ENCODE measurements around the gene NHERF1. TPM values are rescaled to one million over a fixed set of nuclear protein-coding genes. Genes with fewer than 3 reads are reported as not detected.
A peak's percentile ranks its signal among the peaks of the same experiment; 100 is the strongest.

NHERF1 gene
- total RNA-seq, 1 donor from 2014 or later = 36.3 TPM

- H3K27me3 ChIP-seq (ENCODE audit: insufficient read depth, low read length) = no peaks in the 10 kb centered on the region
- H3K4me2 ChIP-seq (ENCODE audit: low read length) = no peak overlapping the region
- no peak overlapping the region for H2AFZ ChIP-seq (ENCODE audit: low read depth, low read length)
- no peak overlapping the region for H3K4me3 ChIP-seq (ENCODE audit: insufficient read depth, low read depth, low read length)
- no peak overlapping the region for H3K9ac ChIP-seq (ENCODE audit: low read length)
- H3K4me1 ChIP-seq (ENCODE audit: insufficient read depth, low read length) = peaks cover 21% of the 10 kb centered on the region
- peaks cover 23% of the 10 kb centered on the region for H3K36me3 ChIP-seq (ENCODE audit: insufficient read depth, low read length)
- H3K4me3 Mint-ChIP-seq (ENCODE audit: unreplicated experiment) = peak overlapping the region; percentile 14
- H3K9me3 ChIP-seq (ENCODE audit: insufficient read depth, low read depth, low read length) = no peaks in the 10 kb centered on the region
- H3K79me2 ChIP-seq (ENCODE audit: insufficient read depth, low read length) = peaks cover 18% of the 10 kb centered on the region
- DNase-seq (ENCODE audit: low read depth) (no peak), FAIRE-seq (no peak)
- H3K27me3 Mint-ChIP-seq (ENCODE audit: low read depth, unreplicated experiment) = no peaks in the 10 kb centered on the region
- no peak overlapping the region for H3K27ac Mint-ChIP-seq (ENCODE audit: unreplicated experiment)
- TF ChIP-seq EZH2 (IDR thresholded peaks at IDR 0.05; ENCODE audit: insufficient read depth, low read length) (no peak), CTCF (IDR thresholded peaks at IDR 0.05; ENCODE audit: insufficient read depth, low read depth, low read length) (peak; percentile 48)
- H3K27ac ChIP-seq (ENCODE audit: low read depth, low read length) = no peak overlapping the region
- H3K4me1 Mint-ChIP-seq (ENCODE audit: low read depth, unreplicated experiment) = peaks cover 23% of the 10 kb centered on the region
- H3K9me3 Mint-ChIP-seq (ENCODE audit: unreplicated experiment) = no peaks in the 10 kb centered on the region
- H4K20me1 ChIP-seq (ENCODE audit: insufficient read depth, low read length) = peaks cover 50% of the 10 kb centered on the region
- peaks cover 19% of the 10 kb centered on the region for H3K36me3 Mint-ChIP-seq (ENCODE audit: low read depth, unreplicated experiment)
These were observed 22.3 kb downstream of the NHERF1 start for GRCh38 chr17:74770498-74771318.

DNA sequence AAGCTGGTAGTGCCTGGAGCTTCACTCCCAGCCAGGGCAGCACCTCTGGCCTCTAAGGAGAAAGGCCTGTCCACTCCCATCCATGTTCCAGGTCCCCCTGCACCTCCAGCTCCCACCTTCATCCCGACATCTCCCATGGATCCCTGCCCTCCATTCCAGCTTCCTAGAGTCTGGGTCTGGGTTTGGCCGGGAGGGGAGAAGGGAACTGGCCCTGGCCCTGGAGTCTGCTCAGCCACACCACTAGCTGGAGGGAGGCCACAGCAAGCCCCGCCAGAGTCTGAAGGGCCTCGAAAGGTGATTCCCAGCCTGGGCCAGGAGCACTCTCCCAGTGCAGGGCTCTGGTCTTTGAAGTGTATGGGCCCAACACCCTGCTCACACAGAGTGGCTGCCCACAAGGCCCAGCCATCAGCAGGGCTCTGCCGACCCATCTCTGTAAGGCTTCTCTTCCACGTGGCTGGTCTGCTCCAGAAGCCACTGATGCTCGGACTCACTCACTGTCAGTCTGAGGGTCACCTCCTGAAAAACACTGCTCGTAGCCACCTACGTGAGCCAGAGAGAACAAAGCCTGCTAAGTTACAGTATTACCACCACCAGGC, 23.0 kb downstream of the NHERF1 start:
- Histone ChIP-seq H3K79me2 (ENCODE audit: insufficient read depth, low read length) (peaks cover 22% of the 10 kb centered on the region), H4K20me1 (ENCODE audit: insufficient read depth, low read length) (peaks cover 50% of the 10 kb centered on the region), H3K4me2 (ENCODE audit: low read length) (no peak overlapping the region), H3K4me1 (ENCODE audit: insufficient read depth, low read length) (peaks cover 21% of the 10 kb centered on the region), H2AFZ (ENCODE audit: low read depth, low read length) (no peak overlapping the region), H3K4me3 (ENCODE audit: insufficient read depth, low read depth, low read length) (no peak overlapping the region), H3K27ac (ENCODE audit: low read depth, low read length) (no peak overlapping the region), H3K36me3 (ENCODE audit: insufficient read depth, low read length) (peaks cover 23% of the 10 kb centered on the region), H3K9ac (ENCODE audit: low read length) (no peak overlapping the region), H3K27me3 (ENCODE audit: insufficient read depth, low read length) (no peaks in the 10 kb centered on the region), H3K9me3 (ENCODE audit: insufficient read depth, low read depth, low read length) (no peaks in the 10 kb centered on the region)
- no peak for TF ChIP-seq CTCF (IDR thresholded peaks at IDR 0.05; ENCODE audit: insufficient read depth, low read depth, low read length)
- no peak for TF ChIP-seq EZH2 (IDR thresholded peaks at IDR 0.05; ENCODE audit: insufficient read depth, low read length)
- no peak for DNase-seq (ENCODE audit: low read depth)
- Mint-ChIP-seq H3K27ac (ENCODE audit: unreplicated experiment) (no peak overlapping the region), H3K27me3 (ENCODE audit: low read depth, unreplicated experiment) (no peaks in the 10 kb centered on the region), H3K36me3 (ENCODE audit: low read depth, unreplicated experiment) (peaks cover 19% of the 10 kb centered on the region), H3K4me3 (ENCODE audit: unreplicated experiment) (no peak overlapping the region), H3K9me3 (ENCODE audit: unreplicated experiment) (no peaks in the 10 kb centered on the region), H3K4me1 (ENCODE audit: low read depth, unreplicated experiment) (peaks cover 23% of the 10 kb centered on the region)
- no peak for FAIRE-seq

- peaks cover 52% of the 10 kb centered on the region for H4K20me1 ChIP-seq (ENCODE audit: insufficient read depth, low read length)
- peaks cover 23% of the 10 kb centered on the region for H3K36me3 ChIP-seq (ENCODE audit: insufficient read depth, low read length)
- no peak overlapping the region for H3K27ac ChIP-seq (ENCODE audit: low read depth, low read length)
- Mint-ChIP-seq H3K9me3 (ENCODE audit: unreplicated experiment) (no peaks in the 10 kb centered on the region), H3K4me3 (ENCODE audit: unreplicated experiment) (no peak overlapping the region), H3K27me3 (ENCODE audit: low read depth, unreplicated experiment) (no peaks in the 10 kb centered on the region), H3K36me3 (ENCODE audit: low read depth, unreplicated experiment) (peaks cover 19% of the 10 kb centered on the region), H3K27ac (ENCODE audit: unreplicated experiment) (no peak overlapping the region), H3K4me1 (ENCODE audit: low read depth, unreplicated experiment) (peaks cover 27% of the 10 kb centered on the region)
- no peak for DNase-seq (ENCODE audit: low read depth)
- H3K9ac ChIP-seq (ENCODE audit: low read length) = no peak overlapping the region
- no peaks in the 10 kb centered on the region for H3K9me3 ChIP-seq (ENCODE audit: insufficient read depth, low read depth, low read length)
- TF ChIP-seq CTCF (IDR thresholded peaks at IDR 0.05; ENCODE audit: insufficient read depth, low read depth, low read length) = no peak
- TF ChIP-seq EZH2 (IDR thresholded peaks at IDR 0.05; ENCODE audit: insufficient read depth, low read length) = no peak
- H3K79me2 ChIP-seq (ENCODE audit: insufficient read depth, low read length) = peaks cover 28% of the 10 kb centered on the region
- no peak overlapping the region for H3K4me3 ChIP-seq (ENCODE audit: insufficient read depth, low read depth, low read length)
- peaks cover 24% of the 10 kb centered on the region for H3K4me1 ChIP-seq (ENCODE audit: insufficient read depth, low read length)
- FAIRE-seq = no peak
- no peak overlapping the region for H2AFZ ChIP-seq (ENCODE audit: low read depth, low read length)
- H3K4me2 ChIP-seq (ENCODE audit: low read length) = no peak overlapping the region
- no peaks in the 10 kb centered on the region for H3K27me3 ChIP-seq (ENCODE audit: insufficient read depth, low read length)
These were observed 23.6 kb downstream of the NHERF1 start for GRCh38 chr17:74772053-74772452.

All from astrocyte (in vitro differentiated cells and primary cell).